Measurements from ENCODE around the gene FOXD2.

- TF ChIP-seq CTCF (IDR thresholded peaks at IDR 0.05; ENCODE audit: poor library complexity), result no peak
- no peak for TF ChIP-seq EZH2 (IDR thresholded peaks at IDR 0.05; ENCODE audit: borderline replicate concordance)
- TF ChIP-seq EZH2phosphoT487 (IDR thresholded peaks at IDR 0.05; ENCODE audit: low read depth, severe bottlenecking, unreplicated experiment), result no peak
These were observed 4.8 kb upstream of the FOXD2 start for GRCh38 chr1:47433037-47433421.
